Activated T-cell treated with anti-CD3 and anti-CD28 coated beads for 48 hours (primary cell): ENCODE results near the gene TMIE.

Experiments
- DNase-seq: peaks from one replicate; pipeline ENCODE4 v3.0.0-alpha.2; 2020; ENCODE audit warnings: low read depth

Gene TMIE

GRCh38 chr3:46708401-46709156 lies 7.4 kb downstream of the TMIE start:
- DNase-seq, result no peak

GRCh38 chr3:46709157-46709654 lies 8.0 kb downstream of the TMIE start:
- no peak for DNase-seq

- no peak for DNase-seq
Observed at GRCh38 chr3:46709721-46710120, 8.5 kb downstream of the TMIE start.

GRCh38 chr3:46710229-46710628 lies 9.0 kb downstream of the TMIE start:
- DNase-seq, result no peak

GRCh38 chr3:46710671-46711295 lies 9.6 kb downstream of the TMIE start:
- no peak for DNase-seq

- no peak for DNase-seq
Observed at GRCh38 chr3:46711305-46711704, 10.1 kb downstream of the TMIE start.

- no peak for DNase-seq
Observed at GRCh38 chr3:46711760-46712159, 10.6 kb downstream of the TMIE start.

- DNase-seq, result no peak
Observed at GRCh38 chr3:46712191-46713049, 11.2 kb downstream of the TMIE start.

GRCh38 chr3:46713050-46713897 lies 12.1 kb downstream of the TMIE start:
- DNase-seq, result no peak

- DNase-seq, result no peak
Observed at GRCh38 chr3:46713898-46714552, 12.8 kb downstream of the TMIE start.

GRCh38 chr3:46714728-46715506 lies 13.7 kb downstream of the TMIE start:
- DNase-seq, result no peak

GRCh38 chr3:46715507-46716175 lies 14.4 kb downstream of the TMIE start:
- DNase-seq, result no peak

GRCh38 chr3:46716461-46717441 lies 15.6 kb downstream of the TMIE start:
- no peak for DNase-seq

GRCh38 chr3:46717447-46718231 lies 16.4 kb downstream of the TMIE start, which contains the start of gene PRSS50:
Gene PRSS50 (minus strand): TSS chr3:46717869. CDS start chr3:46717824, 45 bp downstream.
- peak; percentile 53 for DNase-seq

- DNase-seq, result no peak
Observed at GRCh38 chr3:46719044-46719565, 17.9 kb downstream of the TMIE start.

GRCh38 chr3:46719735-46720271 lies 18.6 kb downstream of the TMIE start:
- DNase-seq, result no peak

GRCh38 chr3:46721009-46721408 lies 19.8 kb downstream of the TMIE start:
- no peak for DNase-seq
